D721Med (cell line): ENCODE measurements around the gene BANF1.
"Not testable (repeated sequence)": the region's sequence is repeated elsewhere in the genome, so short reads cannot be mapped to it uniquely, and the experiment has no call there.

Source experiments
- DNase-seq: peaks from one replicate; pipeline ENCODE4 v3.0.0; 2011; ENCODE audit warnings: low spot score; ENCODE audit not compliant: insufficient read length
- FAIRE-seq: peaks from 2 replicates; lab custom pipeline; 2011; peaks lifted over from hg19 to GRCh38; lab: Jason Lieb, UNC
- CTCF ChIP-seq: IDR thresholded peaks from 2 replicates; pipeline ENCODE4 v1.5.1; 2012; ENCODE audit warnings: mild to moderate bottlenecking, control low read depth; ENCODE audit not compliant: insufficient read depth; ENCODE audit errors: missing control alignments

Gene BANF1

DNA sequence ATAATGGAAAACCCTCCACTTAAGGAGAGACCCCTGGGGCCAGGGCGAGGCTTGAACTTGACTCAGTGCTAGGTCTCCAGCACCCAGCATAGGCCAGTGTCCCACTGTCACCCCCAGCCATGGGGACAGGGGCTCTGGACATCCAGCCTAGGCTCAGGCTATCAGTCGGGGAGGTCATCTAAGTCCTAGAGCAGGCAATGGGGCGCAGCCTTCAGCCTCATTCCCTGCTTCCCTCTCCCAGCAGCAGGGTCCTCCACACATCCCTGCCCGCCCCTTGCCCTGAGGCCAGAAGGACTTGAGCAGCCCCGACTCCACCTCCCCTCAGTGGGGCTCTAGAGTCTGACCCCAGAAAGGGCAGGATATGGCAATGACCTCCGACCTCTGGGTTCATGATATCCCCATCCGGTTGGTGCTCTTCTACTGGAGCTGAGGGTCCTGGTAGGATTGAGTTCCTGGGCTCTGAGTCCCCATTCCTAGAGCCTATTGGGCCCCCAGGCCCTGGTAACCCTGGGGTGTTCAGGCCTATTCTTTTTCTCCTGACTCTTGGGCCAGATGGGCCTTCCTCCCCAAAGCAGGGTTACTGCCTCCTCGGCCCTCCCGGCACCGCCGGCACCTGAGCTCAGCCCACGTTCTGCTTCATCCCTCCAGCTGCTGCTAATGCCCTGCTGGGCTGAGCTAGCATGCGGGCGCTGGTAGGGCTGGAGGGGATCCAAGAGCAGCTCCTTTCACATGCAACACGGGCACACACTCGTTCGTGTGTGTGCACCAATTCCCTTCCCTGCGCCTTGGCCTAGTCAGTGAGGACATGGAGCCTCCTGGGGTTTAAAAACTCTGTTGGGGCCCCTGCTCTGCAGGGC lies 13.9 kb downstream of the BANF1 start:
- no peak for FAIRE-seq
- no peak for TF ChIP-seq CTCF
- no peak for DNase-seq

- no peak for TF ChIP-seq CTCF
- no peak for DNase-seq
- FAIRE-seq: no peak
These were observed 14.5 kb downstream of the BANF1 start for GRCh38 chr11:66016793-66017177.

DNA sequence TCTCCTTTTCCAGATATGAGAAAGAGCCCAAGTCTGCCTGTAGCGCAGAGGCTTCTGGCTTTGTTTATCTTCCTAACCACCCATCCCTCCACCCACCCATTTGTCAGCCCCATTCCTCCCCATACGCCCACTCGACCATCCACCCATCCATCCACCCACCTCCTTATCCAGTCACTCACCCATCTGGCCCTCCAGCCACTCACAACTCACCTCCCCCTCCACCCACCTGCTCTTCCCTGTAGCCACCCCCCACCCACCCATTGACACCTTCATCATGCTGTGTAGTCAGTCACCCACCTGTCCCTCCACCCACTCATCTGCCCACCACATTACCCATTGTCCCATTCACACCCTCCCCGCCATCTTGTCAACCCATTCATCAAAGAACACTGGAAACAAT lies 15.0 kb downstream of the BANF1 start:
- FAIRE-seq (no peak), DNase-seq (no peak)
- no peak for TF ChIP-seq CTCF

- DNase-seq (no peak), FAIRE-seq (no peak)
- no peak for TF ChIP-seq CTCF
These were observed 17.9 kb downstream of the BANF1 start for GRCh38 chr11:66020212-66020611.

- FAIRE-seq (no peak), DNase-seq (no peak)
- TF ChIP-seq CTCF: no peak
These were observed 18.5 kb downstream of the BANF1 start for GRCh38 chr11:66020618-66021357.

GRCh38 chr11:66022401-66023185 lies 20.3 kb downstream of the BANF1 start:
- FAIRE-seq (no peak), DNase-seq (peak; percentile 90)
- TF ChIP-seq CTCF: peak; percentile 83

DNA sequence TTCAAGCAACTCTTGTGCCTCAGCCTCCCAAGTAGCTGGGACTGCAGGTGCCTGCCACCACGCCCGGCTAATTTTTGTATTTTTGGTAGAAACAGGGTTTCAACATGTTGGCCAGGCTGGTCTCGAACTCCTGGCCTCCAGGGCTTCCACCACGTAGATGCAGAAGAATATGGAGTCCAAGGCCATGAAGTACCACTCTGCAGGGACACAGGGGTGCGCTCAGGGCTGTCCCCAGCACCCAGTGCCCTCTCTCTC lies 20.8 kb downstream of the BANF1 start:
- FAIRE-seq: not testable (repeated sequence)

More for the DNA sequence above, 20.8 kb downstream of the BANF1 start:
- DNase-seq: not testable (repeated sequence)
